ENCODE measurements around the gene PPFIBP2.

PPFIBP2 gene

GRCh38 chr11:7696424-7696823, 182.6 kb downstream of the PPFIBP2 start:
- no peaks in the 10 kb centered on the region for H3K4me1 ChIP-seq (ENCODE audit: insufficient read depth, low read length)
- peaks cover 3% of the 10 kb centered on the region for H3K27me3 ChIP-seq (ENCODE audit: insufficient read depth, low read length)
- H3K4me3 ChIP-seq (ENCODE audit: low read length), result no peak overlapping the region

More at GRCh38 chr11:7696424-7696823, 182.6 kb downstream of the PPFIBP2 start:
- Histone ChIP-seq H3K9me3 (ENCODE audit: low read length) (no peaks in the 10 kb centered on the region), H3K36me3 (ENCODE audit: insufficient read depth, low read length) (no peaks in the 10 kb centered on the region), H2AFZ (ENCODE audit: low read depth, low read length) (no peak overlapping the region)

Data from neuron (in vitro differentiated cells).